NCI-H2029 (cell line): ENCODE results near the gene PHAX.
"Not testable (repeated sequence)": the region's sequence is repeated elsewhere in the genome, so short reads cannot be mapped to it uniquely, and the experiment has no call there.

Experiments
- DNase-seq: peaks from one replicate; lab custom pipeline; 2025; lab: John Stamatoyannopoulos, UW

Gene PHAX, protein sequence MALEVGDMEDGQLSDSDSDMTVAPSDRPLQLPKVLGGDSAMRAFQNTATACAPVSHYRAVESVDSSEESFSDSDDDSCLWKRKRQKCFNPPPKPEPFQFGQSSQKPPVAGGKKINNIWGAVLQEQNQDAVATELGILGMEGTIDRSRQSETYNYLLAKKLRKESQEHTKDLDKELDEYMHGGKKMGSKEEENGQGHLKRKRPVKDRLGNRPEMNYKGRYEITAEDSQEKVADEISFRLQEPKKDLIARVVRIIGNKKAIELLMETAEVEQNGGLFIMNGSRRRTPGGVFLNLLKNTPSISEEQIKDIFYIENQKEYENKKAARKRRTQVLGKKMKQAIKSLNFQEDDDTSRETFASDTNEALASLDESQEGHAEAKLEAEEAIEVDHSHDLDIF

DNA sequence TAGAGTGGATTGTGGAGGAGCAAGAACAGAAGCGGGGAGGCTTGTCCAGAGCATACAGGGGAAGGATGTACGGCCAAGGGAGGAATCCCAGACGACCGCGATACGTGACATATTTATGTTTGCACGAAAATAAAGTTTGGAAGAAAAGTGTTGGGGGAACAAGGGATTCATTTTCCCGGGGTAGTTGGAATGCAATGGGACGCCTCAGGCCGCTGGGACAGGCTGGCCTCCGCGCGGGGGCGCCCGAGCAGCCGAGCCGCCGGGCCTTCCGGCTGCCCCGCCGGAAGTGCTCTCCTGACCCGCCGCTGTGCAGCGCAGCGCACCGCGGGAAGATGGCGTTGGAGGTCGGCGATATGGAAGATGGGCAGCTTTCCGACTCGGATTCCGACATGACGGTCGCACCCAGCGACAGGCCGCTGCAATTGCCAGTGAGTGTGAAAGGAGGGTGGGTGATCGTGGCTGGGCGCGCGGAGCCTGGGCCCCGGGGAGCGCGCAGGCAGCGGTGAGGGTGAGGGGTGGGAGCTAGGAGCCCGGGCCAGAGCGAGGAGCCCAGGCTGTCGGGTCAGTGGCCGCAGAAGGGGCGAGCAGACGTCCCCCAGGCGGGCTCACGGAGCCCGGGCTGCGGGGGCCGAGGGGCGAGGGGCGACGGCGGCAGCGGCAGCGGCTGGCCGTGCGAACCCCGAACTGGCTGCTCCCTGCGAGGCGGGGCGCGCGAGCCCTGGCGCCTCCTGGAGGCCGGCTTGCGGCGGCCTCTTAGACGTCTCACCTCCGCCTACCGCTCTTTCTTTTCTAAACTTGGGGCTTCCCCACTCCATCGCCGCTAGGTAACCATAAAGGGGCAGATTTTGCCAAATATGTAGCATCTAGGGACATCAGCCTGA lies at the start of gene PHAX:
Gene PHAX (plus strand): TSS at position 317 of the 881 bp plus-strand sequence. CDS start 16 bp downstream, at position 333.
- peak; percentile 54 for DNase-seq

GRCh38 chr5:126552614-126553013 lies 48.1 kb upstream of the PHAX start:
- no peak for DNase-seq

GRCh38 chr5:126555101-126555500 lies 45.6 kb upstream of the PHAX start:
- not testable (repeated sequence) for DNase-seq

- no peak for DNase-seq
Observed at GRCh38 chr5:126561908-126562307, 38.8 kb upstream of the PHAX start.

GRCh38 chr5:126562823-126563222 lies 37.9 kb upstream of the PHAX start:
- DNase-seq: no peak

DNA sequence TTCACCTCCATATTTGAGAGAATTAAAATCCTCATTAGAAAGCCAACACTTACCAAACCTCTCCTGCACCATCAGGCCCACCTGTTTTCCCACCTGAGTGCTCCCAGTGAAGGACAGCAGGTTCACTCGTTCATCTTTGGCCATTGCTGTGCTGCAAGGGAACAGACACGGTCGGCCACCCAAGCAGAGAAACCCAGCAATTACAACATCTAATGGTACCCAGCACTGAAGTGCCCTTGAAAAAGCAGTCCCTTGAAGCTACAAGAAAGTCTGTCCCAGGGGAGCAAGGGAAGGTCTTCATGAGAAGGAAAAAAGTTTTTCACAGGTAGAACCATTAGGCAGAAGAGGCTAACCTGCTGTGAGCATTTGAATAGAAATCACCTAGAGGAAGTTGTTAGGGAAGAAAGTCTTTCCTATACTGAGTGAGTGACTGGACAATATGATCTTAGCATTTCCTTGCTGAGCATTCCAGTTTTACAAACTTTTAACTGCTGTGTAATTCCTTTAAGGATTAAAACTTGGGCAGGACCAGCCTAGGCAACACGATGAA lies 32.5 kb upstream of the PHAX start:
- DNase-seq: no peak

DNA sequence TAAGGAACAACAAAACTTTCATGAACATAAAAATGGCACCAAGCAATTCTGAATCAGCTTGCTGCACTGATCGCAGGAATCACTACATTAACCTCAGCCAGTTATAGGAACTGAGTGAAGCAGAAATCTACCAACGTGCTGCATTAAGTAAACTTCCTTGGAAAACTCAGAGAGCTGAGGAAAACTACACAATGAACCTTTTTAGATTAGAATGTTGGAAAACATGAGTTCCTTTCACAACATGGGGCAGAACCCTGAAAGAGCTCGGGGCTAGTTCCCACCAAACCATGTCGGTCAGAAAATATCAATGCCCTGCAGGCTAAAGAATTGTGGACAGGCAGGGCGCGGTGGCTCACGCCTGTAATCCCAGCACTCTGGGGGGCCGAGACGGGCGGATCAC lies 25.1 kb upstream of the PHAX start:
- no peak for DNase-seq

- DNase-seq: no peak
Observed at GRCh38 chr5:126576974-126577373, 23.8 kb upstream of the PHAX start.

- DNase-seq: no peak
Observed at GRCh38 chr5:126577415-126577814, 23.3 kb upstream of the PHAX start.

DNA sequence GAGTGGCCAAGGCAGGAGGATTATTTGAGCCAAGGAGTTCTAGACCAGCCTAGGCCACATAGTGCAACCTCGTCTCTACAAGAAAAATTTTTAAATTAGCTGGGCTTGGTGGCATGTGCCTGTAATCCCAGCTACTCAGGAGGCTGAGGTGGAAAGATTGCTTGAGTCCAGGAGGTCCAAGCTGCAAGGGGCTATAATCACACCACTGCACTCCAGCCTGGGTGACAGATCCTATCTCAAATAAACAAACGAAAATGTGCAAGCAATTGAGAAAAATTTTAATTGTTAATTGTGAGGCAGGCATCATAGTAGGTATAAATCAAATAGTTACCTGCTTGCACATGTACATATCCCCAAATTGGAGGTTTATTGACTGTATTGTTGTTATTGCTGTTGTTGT lies 21.0 kb upstream of the PHAX start:
- DNase-seq: no peak

DNA sequence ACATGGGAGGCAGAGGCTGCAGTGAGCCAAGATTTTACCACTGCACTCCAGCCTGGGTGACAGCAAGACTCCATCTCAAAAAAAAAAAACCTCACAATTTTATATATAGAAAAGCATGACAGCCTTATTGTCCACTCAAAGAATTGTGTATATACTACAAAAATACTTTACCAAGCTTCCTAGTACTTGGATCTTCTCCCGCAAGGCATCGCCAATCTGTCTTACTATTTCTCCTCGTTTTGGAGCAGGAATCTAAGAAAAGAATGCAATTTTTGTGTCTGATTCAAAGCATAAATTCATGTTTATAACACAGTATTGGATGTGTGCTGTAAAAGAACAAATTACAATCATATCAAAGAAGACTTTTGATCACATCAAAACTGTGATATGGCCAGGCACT lies 17.0 kb upstream of the PHAX start:
- no peak for DNase-seq

- no peak for DNase-seq
Observed at GRCh38 chr5:126587551-126588390, 13.0 kb upstream of the PHAX start.

- DNase-seq: no peak
Observed at GRCh38 chr5:126589536-126590297, 11.0 kb upstream of the PHAX start.

DNA sequence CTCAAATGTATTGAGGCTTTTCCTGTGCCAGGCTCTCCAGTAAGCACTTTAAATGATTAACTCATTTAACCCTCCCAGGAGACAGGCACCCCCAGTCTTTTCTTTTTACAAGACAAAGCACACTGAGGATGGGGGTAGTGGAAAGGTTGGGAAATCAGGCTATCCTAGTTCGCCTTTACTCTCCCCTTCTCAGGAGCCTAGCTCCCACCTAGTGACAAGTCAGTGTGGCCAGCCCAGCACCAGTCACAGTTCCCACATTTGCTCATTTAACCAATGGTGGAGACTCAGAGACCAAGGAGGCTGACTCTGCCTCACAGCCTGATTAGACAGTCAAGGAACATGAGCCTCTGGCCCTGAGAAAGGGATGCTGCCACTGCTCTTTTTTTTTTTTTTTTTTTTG lies 9.2 kb upstream of the PHAX start:
- no peak for DNase-seq

GRCh38 chr5:126594748-126595485 lies 5.8 kb upstream of the PHAX start, which contains the start of gene ALDH7A1:
Gene ALDH7A1 (minus strand): TSS chr5:126595219. CDS start chr5:126595198, 21 bp downstream.
- peak; percentile 92 for DNase-seq

GRCh38 chr5:126595486-126596083 lies 5.2 kb upstream of the PHAX start:
- DNase-seq: no peak

DNA sequence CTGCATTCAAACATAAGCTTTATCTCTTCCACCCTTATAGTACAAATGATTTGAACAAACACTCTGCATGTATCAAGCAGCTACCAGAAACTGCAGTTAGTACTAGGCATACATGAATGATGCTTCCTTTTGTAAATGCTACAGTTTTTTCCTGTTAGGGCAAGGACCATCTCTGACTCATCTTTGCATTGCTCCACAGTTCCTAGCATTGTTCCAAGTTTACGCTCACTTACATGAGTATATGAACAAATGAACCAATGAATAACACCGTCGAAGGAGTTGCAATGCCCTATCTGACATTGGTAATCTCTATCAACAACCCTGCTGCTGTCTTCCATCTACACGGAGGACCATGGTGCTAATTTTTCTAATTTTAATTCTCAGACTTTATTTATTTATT lies 3.6 kb upstream of the PHAX start:
- DNase-seq: no peak

DNA sequence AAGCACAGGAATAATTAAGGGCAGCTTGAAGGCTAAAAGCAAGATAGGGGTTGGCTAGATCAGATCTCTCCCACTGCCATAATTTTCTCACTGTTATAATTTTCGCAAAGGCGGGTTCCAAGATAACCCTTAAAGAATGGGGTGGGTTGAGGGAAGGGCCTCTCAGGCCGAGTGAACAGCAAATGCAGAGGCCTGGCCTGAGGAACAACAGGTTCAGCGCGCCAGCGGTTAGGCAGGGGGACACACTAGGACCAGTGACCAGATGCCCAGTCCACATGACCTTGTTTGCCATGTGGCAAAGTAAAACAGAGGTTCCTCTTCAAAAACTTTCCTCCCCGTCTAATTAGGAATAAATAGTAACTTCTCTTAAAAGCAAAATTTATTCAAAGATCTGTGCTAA lies 1.2 kb upstream of the PHAX start:
- DNase-seq: no peak

DNA sequence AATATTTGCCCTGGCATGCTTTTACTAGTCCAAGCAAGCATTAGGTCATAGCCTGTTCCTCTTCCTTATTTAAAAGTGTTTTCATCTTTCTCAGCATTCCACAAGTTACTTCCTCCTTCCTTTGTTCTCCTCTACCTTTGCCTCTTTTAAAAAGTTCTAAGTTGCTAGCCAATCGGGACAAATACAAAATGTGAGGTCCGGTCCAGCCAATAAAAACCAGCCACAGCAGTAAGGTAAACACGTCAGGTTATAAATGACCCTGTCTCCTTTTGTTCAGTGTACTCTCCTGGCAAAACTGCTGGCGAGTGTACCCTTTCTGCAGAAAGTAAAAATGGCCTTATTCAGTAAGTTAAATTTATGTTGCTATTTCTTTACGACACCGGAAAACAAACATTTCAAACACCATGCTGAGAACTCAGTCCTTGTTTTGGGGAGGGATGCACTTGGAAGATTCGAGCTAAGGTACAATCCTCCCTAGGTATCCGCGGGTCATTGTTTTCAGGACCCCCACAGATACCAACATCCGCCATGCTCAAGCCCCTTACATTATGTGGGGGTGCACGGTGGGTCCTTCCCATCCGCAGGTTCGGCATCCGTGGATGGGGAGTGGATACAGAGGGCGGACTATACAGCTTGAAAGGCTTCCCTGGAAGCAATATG lies 646 bp upstream of the PHAX start:
- DNase-seq: not testable (repeated sequence)
